ENCODE data around the gene FAM83G. TPM values are rescaled to one million over a fixed set of nuclear protein-coding genes. Genes with fewer than 3 reads are reported as not detected.

FAM83G gene
- total and polyA plus RNA-seq, 5 donors from 2014 or later = 3.7 to 10.7 (median 5.9) TPM

DNA sequence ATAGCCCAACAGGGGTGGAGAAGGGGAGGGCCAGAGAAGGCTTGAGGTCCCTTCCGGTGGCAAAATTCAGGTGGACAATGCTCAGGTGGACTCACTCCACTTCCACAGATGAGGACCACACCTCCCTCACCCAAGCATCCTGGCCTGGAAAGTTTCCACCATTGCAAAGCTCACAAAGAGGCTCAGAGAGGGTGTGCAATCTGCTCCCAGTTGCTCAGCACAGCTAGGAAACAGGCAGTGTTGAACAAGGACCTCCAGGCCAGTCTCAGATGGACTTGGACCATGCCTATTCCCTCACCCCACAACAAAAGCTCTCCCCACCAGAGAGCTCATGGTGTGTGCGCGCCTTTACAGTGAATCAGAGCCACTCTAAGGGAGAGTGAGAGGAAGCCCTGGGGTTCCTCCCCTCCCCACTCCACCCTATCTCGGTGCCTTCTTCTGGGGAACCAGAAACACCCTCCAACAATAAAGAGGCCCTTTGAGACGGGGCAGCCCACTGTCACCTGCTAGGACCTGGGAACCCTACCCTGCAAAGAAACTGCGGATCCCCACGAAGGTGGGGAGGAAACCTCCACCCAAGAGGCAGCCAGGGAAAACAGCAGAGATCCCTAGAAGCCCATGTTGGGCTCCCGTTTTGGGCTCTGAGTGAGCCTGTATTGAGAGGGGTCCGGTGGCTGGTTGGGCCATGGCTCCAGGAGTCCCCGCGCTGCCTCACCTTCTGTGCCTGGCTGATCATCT lies 1.6 kb downstream of the FAM83G start:
- no peaks in the 10 kb centered on the region for H3K9me3 ChIP-seq (ENCODE audit: control insufficient read depth in 2 of 2, low read length in 2 of 2)
- no peaks in the 10 kb centered on the region for H3K27me3 Mint-ChIP-seq
- no peaks in the 10 kb centered on the region for H3K36me3 Mint-ChIP-seq
- H3K27ac Mint-ChIP-seq = peak overlapping the region in 2 of 3 donors; percentile 59 to 68
- peaks cover 7% of the 10 kb centered on the region for H3K36me3 ChIP-seq (ENCODE audit: control insufficient read depth, insufficient read depth, low read length)
- H3K4me1 ChIP-seq (ENCODE audit: control insufficient read depth, insufficient read depth, low read length, poor library complexity, severe bottlenecking) = peaks cover 42% of the 10 kb centered on the region
- H3K4me1 Mint-ChIP-seq = peaks cover 0 to 41% (median 24%) of the 10 kb centered on the region in 4 donors
- H3K4me3 Mint-ChIP-seq = peak overlapping the region; percentile 75 to 93 (median 91)
- no peaks in the 10 kb centered on the region for H3K27me3 ChIP-seq (ENCODE audit: control insufficient read depth, insufficient read depth, low read length)
- DNase-seq (peak in 1 of 3 donors; percentile 57), ATAC-seq (ENCODE audit: low read depth in 2 of 2) (peak; percentile 22 to 23)
- H3K4me3 ChIP-seq (ENCODE audit: low read depth, low read length) = peak overlapping the region; percentile 54
- no peaks in the 10 kb centered on the region for H3K9me3 Mint-ChIP-seq
- peak overlapping the region; percentile 27 for H3K27ac ChIP-seq (ENCODE audit: insufficient read depth, low read length, poor library complexity, severe bottlenecking)

GRCh38 chr17:19001907-19002590 lies 2.5 kb downstream of the FAM83G start:
- H3K4me3 ChIP-seq (ENCODE audit: low read depth, low read length) = peak overlapping the region; percentile 54
- no peaks in the 10 kb centered on the region for H3K9me3 ChIP-seq (ENCODE audit: control insufficient read depth in 2 of 2, low read length in 2 of 2)
- peaks cover 0 to 45% (median 23%) of the 10 kb centered on the region in 4 donors for H3K4me1 Mint-ChIP-seq
- peak overlapping the region in 2 of 3 donors; percentile 67 to 68 for H3K27ac Mint-ChIP-seq
- H3K4me1 ChIP-seq (ENCODE audit: control insufficient read depth, insufficient read depth, low read length, poor library complexity, severe bottlenecking) = peaks cover 42% of the 10 kb centered on the region
- H3K36me3 Mint-ChIP-seq = peaks cover 3% of the 10 kb centered on the region
- H3K27ac ChIP-seq (ENCODE audit: insufficient read depth, low read length, poor library complexity, severe bottlenecking) = no peak overlapping the region
- ATAC-seq (ENCODE audit: low read depth in 2 of 2) (no peak), DNase-seq (peak in 1 of 3 donors; percentile 52)
- H3K9me3 Mint-ChIP-seq = no peaks in the 10 kb centered on the region
- no peaks in the 10 kb centered on the region for H3K27me3 ChIP-seq (ENCODE audit: control insufficient read depth, insufficient read depth, low read length)
- peak overlapping the region; percentile 75 to 93 (median 87) for H3K4me3 Mint-ChIP-seq
- H3K36me3 ChIP-seq (ENCODE audit: control insufficient read depth, insufficient read depth, low read length) = peaks cover 10% of the 10 kb centered on the region
- no peaks in the 10 kb centered on the region for H3K27me3 Mint-ChIP-seq

- H3K4me3 Mint-ChIP-seq = peak overlapping the region in 2 of 4 donors; percentile 66 to 75
Measured at GRCh38 chr17:19000531-19001325, 3.8 kb downstream of the FAM83G start.

GRCh38 chr17:18999911-19000310 lies 4.7 kb downstream of the FAM83G start:
- Histone ChIP-seq H3K9me3 (ENCODE audit: control insufficient read depth in 2 of 2, low read length in 2 of 2) (peaks cover 6 to 7% of the 10 kb centered on the region in 2 experiments), H3K27me3 (ENCODE audit: control insufficient read depth, insufficient read depth, low read length) (no peaks in the 10 kb centered on the region), H3K4me1 (ENCODE audit: control insufficient read depth, insufficient read depth, low read length, poor library complexity, severe bottlenecking) (peaks cover 38% of the 10 kb centered on the region), H3K4me3 (ENCODE audit: low read depth, low read length) (no peak overlapping the region), H3K36me3 (ENCODE audit: control insufficient read depth, insufficient read depth, low read length) (peaks cover 17% of the 10 kb centered on the region), H3K27ac (ENCODE audit: insufficient read depth, low read length, poor library complexity, severe bottlenecking) (no peak overlapping the region)
- peaks cover 0 to 9% (median 1%) of the 10 kb centered on the region in 7 donors for H3K9me3 Mint-ChIP-seq
- H3K27ac Mint-ChIP-seq = no peak overlapping the region
- DNase-seq (no peak), ATAC-seq (ENCODE audit: low read depth in 2 of 2) (no peak)
- H3K27me3 Mint-ChIP-seq = no peaks in the 10 kb centered on the region
- H3K4me3 Mint-ChIP-seq = peak overlapping the region in 1 of 4 donors; percentile 15
- peaks cover 0 to 50% (median 24%) of the 10 kb centered on the region in 4 donors for H3K4me1 Mint-ChIP-seq
- H3K36me3 Mint-ChIP-seq = peaks cover 14% of the 10 kb centered on the region

More at GRCh38 chr17:19000531-19001325, 3.8 kb downstream of the FAM83G start:
- ATAC-seq (ENCODE audit: low read depth in 2 of 2) (no peak), DNase-seq (no peak)
- H3K27me3 Mint-ChIP-seq = no peaks in the 10 kb centered on the region
- Histone ChIP-seq H3K9me3 (ENCODE audit: control insufficient read depth in 2 of 2, low read length in 2 of 2) (peaks cover 3 to 7% of the 10 kb centered on the region in 2 experiments), H3K4me1 (ENCODE audit: control insufficient read depth, insufficient read depth, low read length, poor library complexity, severe bottlenecking) (peaks cover 42% of the 10 kb centered on the region), H3K27ac (ENCODE audit: insufficient read depth, low read length, poor library complexity, severe bottlenecking) (no peak overlapping the region), H3K27me3 (ENCODE audit: control insufficient read depth, insufficient read depth, low read length) (no peaks in the 10 kb centered on the region), H3K4me3 (ENCODE audit: low read depth, low read length) (no peak overlapping the region), H3K36me3 (ENCODE audit: control insufficient read depth, insufficient read depth, low read length) (peaks cover 17% of the 10 kb centered on the region)
- H3K4me1 Mint-ChIP-seq = peaks cover 0 to 45% (median 22%) of the 10 kb centered on the region in 4 donors
- peak overlapping the region; percentile 7 to 84 (median 68) for H3K27ac Mint-ChIP-seq
- H3K9me3 Mint-ChIP-seq = peaks cover 0 to 5% (median 1%) of the 10 kb centered on the region in 7 donors
- peaks cover 7% of the 10 kb centered on the region for H3K36me3 Mint-ChIP-seq

DNA sequence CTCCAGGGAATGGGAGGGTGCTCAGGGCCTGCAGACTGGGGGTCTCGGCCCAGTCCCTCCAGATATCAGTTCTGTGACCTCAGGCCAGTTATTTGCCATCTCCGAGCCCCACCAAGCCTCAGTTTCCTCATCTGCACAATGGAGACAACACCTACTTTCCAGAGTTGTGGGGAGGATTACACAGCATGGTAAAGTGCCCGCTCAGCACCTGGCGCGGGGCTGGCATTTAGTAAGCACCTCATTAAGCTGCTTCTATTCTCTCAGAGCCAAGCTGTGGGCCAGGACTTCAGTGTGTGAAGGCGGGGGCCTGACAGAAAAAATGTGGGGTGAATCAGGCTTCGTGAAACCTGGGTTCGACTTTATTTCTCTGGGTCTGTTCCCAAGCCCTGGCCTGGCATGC lies 5.2 kb downstream of the FAM83G start:
- Histone ChIP-seq H3K27ac (ENCODE audit: insufficient read depth, low read length, poor library complexity, severe bottlenecking) (no peak overlapping the region), H3K4me3 (ENCODE audit: low read depth, low read length) (no peak overlapping the region), H3K9me3 (ENCODE audit: control insufficient read depth in 2 of 2, low read length in 2 of 2) (peaks cover 6 to 7% of the 10 kb centered on the region in 2 experiments), H3K36me3 (ENCODE audit: control insufficient read depth, insufficient read depth, low read length) (peaks cover 17% of the 10 kb centered on the region), H3K27me3 (ENCODE audit: control insufficient read depth, insufficient read depth, low read length) (no peaks in the 10 kb centered on the region), H3K4me1 (ENCODE audit: control insufficient read depth, insufficient read depth, low read length, poor library complexity, severe bottlenecking) (peaks cover 36% of the 10 kb centered on the region)
- Mint-ChIP-seq H3K36me3 (peaks cover 16% of the 10 kb centered on the region), H3K4me1 (peaks cover 0 to 51% (median 25%) of the 10 kb centered on the region in 4 donors), H3K27me3 (no peaks in the 10 kb centered on the region), H3K27ac (no peak overlapping the region), H3K9me3 (peaks cover 0 to 9% (median 1%) of the 10 kb centered on the region in 7 donors), H3K4me3 (no peak overlapping the region)
- ATAC-seq (ENCODE audit: low read depth in 2 of 2) (no peak), DNase-seq (no peak)

- DNase-seq (no peak), ATAC-seq (ENCODE audit: low read depth in 2 of 2) (no peak)
- Histone ChIP-seq H3K9me3 (ENCODE audit: control insufficient read depth in 2 of 2, low read length in 2 of 2) (peaks cover 6 to 7% of the 10 kb centered on the region in 2 experiments), H3K27ac (ENCODE audit: insufficient read depth, low read length, poor library complexity, severe bottlenecking) (no peak overlapping the region), H3K4me3 (ENCODE audit: low read depth, low read length) (no peak overlapping the region), H3K4me1 (ENCODE audit: control insufficient read depth, insufficient read depth, low read length, poor library complexity, severe bottlenecking) (peaks cover 29% of the 10 kb centered on the region), H3K36me3 (ENCODE audit: control insufficient read depth, insufficient read depth, low read length) (peaks cover 20% of the 10 kb centered on the region), H3K27me3 (ENCODE audit: control insufficient read depth, insufficient read depth, low read length) (no peaks in the 10 kb centered on the region)
- peaks cover 0 to 9% (median 1%) of the 10 kb centered on the region in 7 donors for H3K9me3 Mint-ChIP-seq
- H3K36me3 Mint-ChIP-seq = peaks cover 27% of the 10 kb centered on the region
- peaks cover 0 to 54% (median 29%) of the 10 kb centered on the region in 4 donors for H3K4me1 Mint-ChIP-seq
- H3K27ac Mint-ChIP-seq = peak overlapping the region; percentile 3 to 26 (median 20)
- no peak overlapping the region for H3K4me3 Mint-ChIP-seq
- no peaks in the 10 kb centered on the region for H3K27me3 Mint-ChIP-seq
Measured at GRCh38 chr17:18997650-18998196, 6.8 kb downstream of the FAM83G start.

DNA sequence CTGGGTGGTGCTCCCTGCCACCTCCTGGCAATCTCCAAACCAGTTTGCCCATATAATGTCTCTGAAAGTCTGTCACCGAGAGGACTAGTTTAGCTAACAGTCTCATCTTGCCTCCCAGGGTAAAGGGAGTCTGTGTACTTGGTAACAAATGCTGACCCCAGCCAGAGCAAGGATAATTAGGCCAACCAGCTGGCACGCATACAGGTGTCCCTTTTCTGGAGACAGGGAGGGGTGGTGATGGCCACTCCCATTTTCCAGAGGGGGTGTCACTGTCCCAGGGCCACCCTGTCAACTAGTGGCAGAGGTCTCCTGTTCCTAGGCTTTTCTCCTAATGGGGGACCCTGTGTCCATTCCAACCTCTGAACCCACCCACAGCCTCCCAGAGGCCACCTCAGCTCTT lies 8.1 kb downstream of the FAM83G start:
- no peaks in the 10 kb centered on the region for H3K27me3 Mint-ChIP-seq
- ATAC-seq (ENCODE audit: low read depth in 2 of 2) (no peak), DNase-seq (no peak)
- Histone ChIP-seq H3K4me3 (ENCODE audit: low read depth, low read length) (no peak overlapping the region), H3K9me3 (ENCODE audit: control insufficient read depth in 2 of 2, low read length in 2 of 2) (peaks cover 6 to 7% of the 10 kb centered on the region in 2 experiments), H3K36me3 (ENCODE audit: control insufficient read depth, insufficient read depth, low read length) (peaks cover 18% of the 10 kb centered on the region), H3K4me1 (ENCODE audit: control insufficient read depth, insufficient read depth, low read length, poor library complexity, severe bottlenecking) (peaks cover 19% of the 10 kb centered on the region), H3K27ac (ENCODE audit: insufficient read depth, low read length, poor library complexity, severe bottlenecking) (no peak overlapping the region), H3K27me3 (ENCODE audit: control insufficient read depth, insufficient read depth, low read length) (no peaks in the 10 kb centered on the region)
- no peak overlapping the region for H3K27ac Mint-ChIP-seq
- H3K4me1 Mint-ChIP-seq = peaks cover 0 to 44% (median 19%) of the 10 kb centered on the region in 4 donors
- H3K4me3 Mint-ChIP-seq = no peak overlapping the region
- H3K9me3 Mint-ChIP-seq = peaks cover 0 to 9% (median 1%) of the 10 kb centered on the region in 7 donors
- H3K36me3 Mint-ChIP-seq = peaks cover 27% of the 10 kb centered on the region

All from CD4-positive, CD25-positive, alpha-beta regulatory T cell (primary cell).